Activated gamma-delta T cell treated with Interleukin-2 at 50 U/mL for 16 hours (primary cell): Measurements from ENCODE around the gene SRGAP1.
"Not testable (repeated sequence)": the region's sequence is repeated elsewhere in the genome, so short reads cannot be mapped to it uniquely, and the experiment has no call there.

ENCODE experiments used
- DNase-seq: peaks from one replicate; pipeline ENCODE4 v3.0.0-alpha.2; 2020

The SRGAP1 gene

GRCh38 chr12:63978519-63978918 lies 134.0 kb downstream of the SRGAP1 start:
- no peak for DNase-seq

GRCh38 chr12:63980211-63980610 lies 135.7 kb downstream of the SRGAP1 start:
- no peak for DNase-seq

- no peak for DNase-seq
These were observed 136.8 kb downstream of the SRGAP1 start for GRCh38 chr12:63981343-63981742.

GRCh38 chr12:63982604-63983295 lies 138.2 kb downstream of the SRGAP1 start:
- DNase-seq = no peak

- DNase-seq = no peak
These were observed 141.0 kb downstream of the SRGAP1 start for GRCh38 chr12:63985456-63985855.

GRCh38 chr12:63985945-63986344 lies 141.4 kb downstream of the SRGAP1 start:
- DNase-seq = no peak

- no peak for DNase-seq
These were observed 144.9 kb downstream of the SRGAP1 start for GRCh38 chr12:63989301-63989845.

GRCh38 chr12:63990828-63991547 lies 146.5 kb downstream of the SRGAP1 start:
- no peak for DNase-seq

GRCh38 chr12:63994704-63995103 lies 150.2 kb downstream of the SRGAP1 start:
- no peak for DNase-seq

- no peak for DNase-seq
These were observed 151.0 kb downstream of the SRGAP1 start for GRCh38 chr12:63995512-63995911.

- no peak for DNase-seq
These were observed 152.1 kb downstream of the SRGAP1 start for GRCh38 chr12:63996556-63996955.

GRCh38 chr12:63997198-63997597 lies 152.7 kb downstream of the SRGAP1 start:
- DNase-seq = no peak

- DNase-seq = no peak
These were observed 154.1 kb downstream of the SRGAP1 start for GRCh38 chr12:63998584-63998983.

GRCh38 chr12:63999853-64000252 lies 155.4 kb downstream of the SRGAP1 start:
- DNase-seq = no peak

GRCh38 chr12:64001439-64001838 lies 156.9 kb downstream of the SRGAP1 start:
- no peak for DNase-seq

- no peak for DNase-seq
These were observed 160.1 kb downstream of the SRGAP1 start for GRCh38 chr12:64004641-64005040.

GRCh38 chr12:64006211-64006825 lies 161.8 kb downstream of the SRGAP1 start:
- DNase-seq = no peak

GRCh38 chr12:64007853-64008252 lies 163.4 kb downstream of the SRGAP1 start:
- DNase-seq = no peak

- DNase-seq = no peak
These were observed 164.1 kb downstream of the SRGAP1 start for GRCh38 chr12:64008596-64008995.

GRCh38 chr12:64009321-64010068 lies 165.0 kb downstream of the SRGAP1 start:
- DNase-seq = no peak

GRCh38 chr12:64010069-64010686 lies 165.7 kb downstream of the SRGAP1 start:
- no peak for DNase-seq

GRCh38 chr12:64016521-64016920 lies 172.0 kb downstream of the SRGAP1 start:
- DNase-seq = no peak

- DNase-seq = not testable (repeated sequence)
These were observed 173.6 kb downstream of the SRGAP1 start for GRCh38 chr12:64018116-64018515.
